22Rv1 (cell line): Measurements from ENCODE around the gene ANKRD40.

Experiments
- ZFX ChIP-seq: fragments of 450-650 bp; IDR thresholded peaks from 2 replicates; pipeline ENCODE4 v1.6.1; 2017; ENCODE audit warnings: antibody characterized with exemption, borderline replicate concordance
- TF ChIP-seq, protein P1 (sequence below): fragments of 450-650 bp; IDR thresholded peaks from 2 replicates; pipeline ENCODE4 v1.5.1; 2017; ENCODE audit warnings: mild to moderate bottlenecking

DNA sequence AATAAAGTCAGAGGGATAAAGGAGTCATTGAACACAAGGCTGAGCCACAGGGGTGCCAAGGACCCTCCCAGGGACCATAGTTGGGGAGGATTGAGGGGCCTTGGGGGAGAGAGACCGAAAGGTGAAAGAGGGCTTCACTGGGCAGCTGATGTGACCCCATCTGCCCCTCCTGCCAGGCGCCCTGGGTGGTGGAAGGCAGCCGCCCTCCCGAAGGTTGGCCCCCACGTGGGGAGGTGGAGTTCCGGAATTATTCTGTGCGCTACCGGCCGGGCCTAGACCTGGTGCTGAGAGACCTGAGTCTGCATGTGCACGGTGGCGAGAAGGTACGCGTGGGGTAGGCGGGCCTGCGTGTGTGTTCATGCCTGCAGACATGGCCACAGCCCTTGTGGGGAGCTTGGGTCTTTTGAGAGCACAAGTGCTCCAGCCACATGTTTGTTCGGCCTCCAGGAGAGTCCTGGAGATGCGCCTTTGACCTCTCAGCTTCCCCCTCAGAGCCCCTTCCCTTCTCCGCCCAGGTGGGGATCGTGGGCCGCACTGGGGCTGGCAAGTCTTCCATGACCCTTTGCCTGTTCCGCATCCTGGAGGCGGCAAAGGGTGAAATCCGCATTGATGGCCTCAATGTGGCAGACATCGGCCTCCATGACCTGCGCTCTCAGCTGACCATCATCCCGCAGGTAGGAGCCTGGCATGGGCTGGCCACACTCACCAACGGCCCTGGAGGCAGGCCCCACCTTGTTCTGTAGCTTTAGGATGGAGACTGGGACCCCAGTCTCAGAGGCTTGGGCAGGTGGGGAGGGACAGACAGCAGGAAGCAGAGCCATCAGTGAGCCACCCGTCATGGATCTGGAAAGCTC, 24.1 kb downstream of the ANKRD40 start:
- TF ChIP-seq, protein P1, sequence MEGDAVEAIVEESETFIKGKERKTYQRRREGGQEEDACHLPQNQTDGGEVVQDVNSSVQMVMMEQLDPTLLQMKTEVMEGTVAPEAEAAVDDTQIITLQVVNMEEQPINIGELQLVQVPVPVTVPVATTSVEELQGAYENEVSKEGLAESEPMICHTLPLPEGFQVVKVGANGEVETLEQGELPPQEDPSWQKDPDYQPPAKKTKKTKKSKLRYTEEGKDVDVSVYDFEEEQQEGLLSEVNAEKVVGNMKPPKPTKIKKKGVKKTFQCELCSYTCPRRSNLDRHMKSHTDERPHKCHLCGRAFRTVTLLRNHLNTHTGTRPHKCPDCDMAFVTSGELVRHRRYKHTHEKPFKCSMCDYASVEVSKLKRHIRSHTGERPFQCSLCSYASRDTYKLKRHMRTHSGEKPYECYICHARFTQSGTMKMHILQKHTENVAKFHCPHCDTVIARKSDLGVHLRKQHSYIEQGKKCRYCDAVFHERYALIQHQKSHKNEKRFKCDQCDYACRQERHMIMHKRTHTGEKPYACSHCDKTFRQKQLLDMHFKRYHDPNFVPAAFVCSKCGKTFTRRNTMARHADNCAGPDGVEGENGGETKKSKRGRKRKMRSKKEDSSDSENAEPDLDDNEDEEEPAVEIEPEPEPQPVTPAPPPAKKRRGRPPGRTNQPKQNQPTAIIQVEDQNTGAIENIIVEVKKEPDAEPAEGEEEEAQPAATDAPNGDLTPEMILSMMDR: no peak
- no peak for TF ChIP-seq ZFX
